ENCODE data around the gene ACOT7.

DNA sequence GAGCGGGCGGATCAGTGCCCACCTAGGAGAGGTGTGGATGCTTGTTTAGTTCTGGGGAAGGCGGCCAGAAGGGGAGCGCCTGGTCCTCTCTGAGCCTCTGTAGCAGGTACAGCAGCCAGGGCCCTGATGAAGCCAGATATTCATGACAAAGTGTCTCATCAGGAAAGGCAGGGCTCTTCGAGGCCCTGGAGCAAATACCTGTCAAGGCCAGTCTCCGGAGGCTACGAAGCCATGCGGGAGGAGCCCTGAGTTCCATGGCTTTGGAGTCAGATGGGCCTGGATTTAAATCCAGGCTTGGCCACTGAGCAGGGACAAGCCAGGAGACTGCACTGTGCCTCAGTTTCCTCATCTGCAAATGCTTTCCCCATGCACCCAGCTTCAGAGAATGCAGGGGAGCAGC, 107.3 kb downstream of the ACOT7 start:
- TF ChIP-seq, protein P1, sequence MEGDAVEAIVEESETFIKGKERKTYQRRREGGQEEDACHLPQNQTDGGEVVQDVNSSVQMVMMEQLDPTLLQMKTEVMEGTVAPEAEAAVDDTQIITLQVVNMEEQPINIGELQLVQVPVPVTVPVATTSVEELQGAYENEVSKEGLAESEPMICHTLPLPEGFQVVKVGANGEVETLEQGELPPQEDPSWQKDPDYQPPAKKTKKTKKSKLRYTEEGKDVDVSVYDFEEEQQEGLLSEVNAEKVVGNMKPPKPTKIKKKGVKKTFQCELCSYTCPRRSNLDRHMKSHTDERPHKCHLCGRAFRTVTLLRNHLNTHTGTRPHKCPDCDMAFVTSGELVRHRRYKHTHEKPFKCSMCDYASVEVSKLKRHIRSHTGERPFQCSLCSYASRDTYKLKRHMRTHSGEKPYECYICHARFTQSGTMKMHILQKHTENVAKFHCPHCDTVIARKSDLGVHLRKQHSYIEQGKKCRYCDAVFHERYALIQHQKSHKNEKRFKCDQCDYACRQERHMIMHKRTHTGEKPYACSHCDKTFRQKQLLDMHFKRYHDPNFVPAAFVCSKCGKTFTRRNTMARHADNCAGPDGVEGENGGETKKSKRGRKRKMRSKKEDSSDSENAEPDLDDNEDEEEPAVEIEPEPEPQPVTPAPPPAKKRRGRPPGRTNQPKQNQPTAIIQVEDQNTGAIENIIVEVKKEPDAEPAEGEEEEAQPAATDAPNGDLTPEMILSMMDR (IDR thresholded peaks at IDR 0.05): no peak
- no peak for TF ChIP-seq POLR2A (IDR thresholded peaks at IDR 0.05)
